HG02610 (cell line): ENCODE results near the gene CDH20.
"Not testable (repeated sequence)": the region's sequence is repeated elsewhere in the genome, so short reads cannot be mapped to it uniquely, and the experiment has no call there.

Source experiments
- ATAC-seq: cut with Tn5 transposase; IDR thresholded peaks from one replicate; pipeline ENCODE4 v1.9.1; 2021; ENCODE audit warnings: mild to moderate bottlenecking, moderate library complexity; ENCODE audit not compliant: unreplicated experiment

The CDH20 gene

GRCh38 chr18:61340148-61340547, 6.9 kb downstream of the CDH20 start:
- no peak for ATAC-seq

GRCh38 chr18:61348230-61348629, 15.0 kb downstream of the CDH20 start:
- no peak for ATAC-seq

GRCh38 chr18:61350578-61350977, 17.3 kb downstream of the CDH20 start:
- no peak for ATAC-seq

- no peak for ATAC-seq
Measured at GRCh38 chr18:61352059-61352458, 18.8 kb downstream of the CDH20 start.

- ATAC-seq, result no peak
Measured at GRCh38 chr18:61352611-61353010, 19.4 kb downstream of the CDH20 start.

GRCh38 chr18:61360404-61361383, 27.5 kb downstream of the CDH20 start:
- peak; percentile 93 for ATAC-seq

GRCh38 chr18:61362511-61362910, 29.3 kb downstream of the CDH20 start:
- no peak for ATAC-seq

GRCh38 chr18:61364953-61365352, 31.7 kb downstream of the CDH20 start:
- no peak for ATAC-seq

GRCh38 chr18:61368001-61368400, 34.8 kb downstream of the CDH20 start:
- ATAC-seq, result no peak

GRCh38 chr18:61369671-61370070, 36.4 kb downstream of the CDH20 start:
- not testable (repeated sequence) for ATAC-seq

GRCh38 chr18:61371111-61371510, 37.9 kb downstream of the CDH20 start:
- no peak for ATAC-seq

- no peak for ATAC-seq
Measured at GRCh38 chr18:61379827-61380226, 46.6 kb downstream of the CDH20 start.

- no peak for ATAC-seq
Measured at GRCh38 chr18:61388010-61388409, 54.8 kb downstream of the CDH20 start.

- ATAC-seq, result no peak
Measured at GRCh38 chr18:61394983-61395382, 61.8 kb downstream of the CDH20 start.

- no peak for ATAC-seq
Measured at GRCh38 chr18:61397222-61397621, 64.0 kb downstream of the CDH20 start.

GRCh38 chr18:61398961-61399705, 65.9 kb downstream of the CDH20 start:
- no peak for ATAC-seq

- ATAC-seq, result no peak
Measured at GRCh38 chr18:61400016-61400635, 66.9 kb downstream of the CDH20 start.

- no peak for ATAC-seq
Measured at GRCh38 chr18:61400716-61401115, 67.5 kb downstream of the CDH20 start.

GRCh38 chr18:61402726-61403125, 69.5 kb downstream of the CDH20 start:
- no peak for ATAC-seq

GRCh38 chr18:61413396-61413795, 80.2 kb downstream of the CDH20 start:
- ATAC-seq, result no peak

- no peak for ATAC-seq
Measured at GRCh38 chr18:61414086-61414485, 80.9 kb downstream of the CDH20 start.
